Measurements from ENCODE around the gene TEX48. TPM values are rescaled to one million over a fixed set of nuclear protein-coding genes. Genes with fewer than 3 reads are reported as not detected.

Gene TEX48
- total RNA-seq, 1 experiment from 2014 or later: 2.4 TPM

- Histone ChIP-seq H3K27me3 (ENCODE audit: low read length) (no peaks in the 10 kb centered on the region), H3K4me1 (ENCODE audit: insufficient read depth, low read length) (peaks cover 10% of the 10 kb centered on the region; the same call in 1 of the 2 replicates), H3K9ac (ENCODE audit: low read length) (no peak overlapping the region), H4K20me1 (ENCODE audit: low read length) (no peaks in the 10 kb centered on the region), H3K4me3 (ENCODE audit: low read length) (no peak overlapping the region), H3K36me3 (ENCODE audit: low read depth, low read length) (no peaks in the 10 kb centered on the region; the same call in 1 of the 2 replicates), H3K9me3 (ENCODE audit: low read length) (no peaks in the 10 kb centered on the region), H3K4me2 (ENCODE audit: low read length) (no peak overlapping the region), H2AFZ (ENCODE audit: low read length) (no peak overlapping the region), H3K79me2 (ENCODE audit: low read length) (no peaks in the 10 kb centered on the region), H3F3A (ENCODE audit: low read length, unreplicated experiment) (no peaks in the 10 kb centered on the region), H3K9me2 (replicated peaks; ENCODE audit: low read length) (no peaks in the 10 kb centered on the region), H3K27ac (ENCODE audit: low read length) (no peak overlapping the region)
- DNase-seq (no peak), ATAC-seq (no peak)
- ChIA-PET CTCF (no interaction called here), POLR2A (ENCODE audit: unreplicated experiment) (no interaction called here)
- intact Hi-C loops (cut with micrococcal nuclease): no loop called here
- no TSS peak for BruUV-seq (replicated peaks)
- TF ChIP-seq EZH2 (IDR thresholded peaks at IDR 0.05; ENCODE audit: low read length, unreplicated experiment): no peak
- TF ChIP-seq, protein P1, sequence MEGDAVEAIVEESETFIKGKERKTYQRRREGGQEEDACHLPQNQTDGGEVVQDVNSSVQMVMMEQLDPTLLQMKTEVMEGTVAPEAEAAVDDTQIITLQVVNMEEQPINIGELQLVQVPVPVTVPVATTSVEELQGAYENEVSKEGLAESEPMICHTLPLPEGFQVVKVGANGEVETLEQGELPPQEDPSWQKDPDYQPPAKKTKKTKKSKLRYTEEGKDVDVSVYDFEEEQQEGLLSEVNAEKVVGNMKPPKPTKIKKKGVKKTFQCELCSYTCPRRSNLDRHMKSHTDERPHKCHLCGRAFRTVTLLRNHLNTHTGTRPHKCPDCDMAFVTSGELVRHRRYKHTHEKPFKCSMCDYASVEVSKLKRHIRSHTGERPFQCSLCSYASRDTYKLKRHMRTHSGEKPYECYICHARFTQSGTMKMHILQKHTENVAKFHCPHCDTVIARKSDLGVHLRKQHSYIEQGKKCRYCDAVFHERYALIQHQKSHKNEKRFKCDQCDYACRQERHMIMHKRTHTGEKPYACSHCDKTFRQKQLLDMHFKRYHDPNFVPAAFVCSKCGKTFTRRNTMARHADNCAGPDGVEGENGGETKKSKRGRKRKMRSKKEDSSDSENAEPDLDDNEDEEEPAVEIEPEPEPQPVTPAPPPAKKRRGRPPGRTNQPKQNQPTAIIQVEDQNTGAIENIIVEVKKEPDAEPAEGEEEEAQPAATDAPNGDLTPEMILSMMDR (conservative IDR thresholded peaks at IDR 0.05; ENCODE audit: low read depth, low read length): no peak
- TF ChIP-seq EZH2phosphoT487 (IDR thresholded peaks at IDR 0.05; ENCODE audit: borderline replicate concordance, low read length): no peak
These were observed 52.4 kb downstream of the TEX48 start for GRCh38 chr9:114629563-114630090.

DNA sequence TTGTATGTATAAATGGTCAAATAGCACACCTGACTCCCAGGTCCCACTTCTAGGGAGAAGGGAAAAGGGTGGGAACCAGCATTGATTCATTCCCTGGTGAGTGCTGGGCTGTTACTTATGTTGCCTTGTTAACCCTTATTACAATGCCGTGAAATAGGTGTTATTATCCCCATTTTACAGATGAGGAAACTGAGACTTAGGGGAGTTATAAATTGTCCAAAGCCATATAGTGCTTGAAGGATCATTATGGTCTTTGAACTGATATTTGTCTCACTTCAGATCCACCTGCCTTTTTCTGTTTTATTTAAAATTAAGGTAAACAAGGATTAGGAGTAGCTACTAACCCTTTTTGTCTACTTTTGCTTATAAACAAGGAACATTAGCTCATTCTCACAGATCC, 54.4 kb downstream of the TEX48 start:
- H3K27ac ChIP-seq (ENCODE audit: low read length): no peak overlapping the region
- ATAC-seq (no peak), DNase-seq (no peak)
- 0 out of 2 replicates have a peak, but pooled peaks cover under 1% of the 10 kb centered on the region for H3K4me1 ChIP-seq (ENCODE audit: insufficient read depth, low read length)
- H3K9me3 ChIP-seq (ENCODE audit: low read length): no peaks in the 10 kb centered on the region
- intact Hi-C loops (cut with micrococcal nuclease): no loop called here
- H4K20me1 ChIP-seq (ENCODE audit: low read length): no peaks in the 10 kb centered on the region
- BruUV-seq (replicated peaks): no TSS peak
- no peaks in the 10 kb centered on the region for H3F3A ChIP-seq (ENCODE audit: low read length, unreplicated experiment)
- H3K9ac ChIP-seq (ENCODE audit: low read length): no peak overlapping the region
- H3K79me2 ChIP-seq (ENCODE audit: low read length): no peaks in the 10 kb centered on the region
- no peak overlapping the region for H3K4me3 ChIP-seq (ENCODE audit: low read length)
- POLR2A ChIA-PET (ENCODE audit: unreplicated experiment): no interaction called here
- H3K36me3 ChIP-seq (ENCODE audit: low read depth, low read length): no peaks in the 10 kb centered on the region; the same call in 1 of the 2 replicates
- no peak overlapping the region for H2AFZ ChIP-seq (ENCODE audit: low read length)
- no peaks in the 10 kb centered on the region for H3K9me2 ChIP-seq (replicated peaks; ENCODE audit: low read length)
- CTCF ChIA-PET: no interaction called here
- no peaks in the 10 kb centered on the region for H3K27me3 ChIP-seq (ENCODE audit: low read length)
- H3K4me2 ChIP-seq (ENCODE audit: low read length): no peak overlapping the region
- no peak for TF ChIP-seq EZH2 (IDR thresholded peaks at IDR 0.05; ENCODE audit: low read length, unreplicated experiment)

- POLR2A ChIA-PET (ENCODE audit: unreplicated experiment): interaction anchor here (0.6 kb wide), 1 partner anchor 39 kb away, joined by 3 read pairs; the partner anchor contains the start of gene ATP6V1G1
- Histone ChIP-seq H3K27ac (ENCODE audit: low read length) (no peak overlapping the region), H3K4me3 (ENCODE audit: low read length) (no peak overlapping the region)
These were observed 55.5 kb downstream of the TEX48 start for GRCh38 chr9:114626415-114627020.

More at GRCh38 chr9:114626415-114627020, 55.5 kb downstream of the TEX48 start:
- Histone ChIP-seq H3K9me3 (ENCODE audit: low read length) (no peaks in the 10 kb centered on the region), H4K20me1 (ENCODE audit: low read length) (no peaks in the 10 kb centered on the region), H3K4me1 (ENCODE audit: insufficient read depth, low read length) (peaks cover 10% of the 10 kb centered on the region), H3K9ac (ENCODE audit: low read length) (no peak overlapping the region), H3F3A (ENCODE audit: low read length, unreplicated experiment) (no peaks in the 10 kb centered on the region), H3K79me2 (ENCODE audit: low read length) (no peaks in the 10 kb centered on the region), H3K9me2 (replicated peaks; ENCODE audit: low read length) (no peaks in the 10 kb centered on the region), H2AFZ (ENCODE audit: low read length) (no peak overlapping the region), H3K27me3 (ENCODE audit: low read length) (no peaks in the 10 kb centered on the region), H3K36me3 (ENCODE audit: low read depth, low read length) (no peaks in the 10 kb centered on the region; the same call in 1 of the 2 replicates), H3K4me2 (ENCODE audit: low read length) (no peak overlapping the region)
- CTCF ChIA-PET: no interaction called here
- intact Hi-C loops (cut with micrococcal nuclease): no loop called here
- no peak for TF ChIP-seq EZH2 (IDR thresholded peaks at IDR 0.05; ENCODE audit: low read length, unreplicated experiment)
- TF ChIP-seq EZH2phosphoT487 (IDR thresholded peaks at IDR 0.05; ENCODE audit: borderline replicate concordance, low read length): no peak
- TF ChIP-seq, protein P1 (conservative IDR thresholded peaks at IDR 0.05; ENCODE audit: low read depth, low read length): no peak
- no peak for DNase-seq
- no peak for ATAC-seq
- no TSS peak for BruUV-seq (replicated peaks)

All from PC-3 (cell line).